ENCODE data around the gene WBP1.
"Not testable (repeated sequence)": the region's sequence is repeated elsewhere in the genome, so short reads cannot be mapped to it uniquely, and the experiment has no call there.

The WBP1 gene

GRCh38 chr2:74482801-74483674 lies 24.8 kb downstream of the WBP1 start, which contains the start of the genes CCDC142 and TTC31:
CCDC142 (minus strand) TSS chr2:74482998; CDS start chr2:74482837, 161 bp downstream.
TTC31 (plus strand) TSS chr2:74483081; CDS start chr2:74483096, 15 bp downstream.
- peak; percentile 81 to 83 for DNase-seq (ENCODE audit: low read depth in 2 of 2)

DNA sequence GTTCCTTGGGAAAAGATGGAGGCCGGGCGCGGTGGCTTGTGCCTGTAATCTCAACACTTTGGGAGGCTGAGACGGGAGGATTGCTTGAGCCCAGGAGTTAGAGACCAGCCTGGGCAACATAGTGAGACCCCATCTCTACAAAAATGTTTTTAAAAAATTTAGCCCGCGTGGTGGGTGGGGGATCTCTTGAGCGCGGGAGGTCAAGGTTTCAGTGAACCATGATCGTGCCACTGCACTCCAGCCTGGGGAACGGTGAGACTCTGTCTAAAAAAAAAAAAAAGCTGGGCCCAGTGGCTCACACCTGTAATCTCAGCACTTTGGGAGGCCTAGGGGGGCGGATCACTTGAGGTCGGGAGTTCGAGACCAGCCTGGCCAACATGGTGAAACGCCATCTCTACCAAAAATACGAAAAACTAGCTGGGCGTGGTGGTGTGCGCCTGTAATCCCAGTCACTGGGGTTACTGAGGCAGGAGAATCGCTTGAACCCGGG lies 25.5 kb downstream of the WBP1 start:
- not testable (repeated sequence) for DNase-seq (ENCODE audit: low read depth in 2 of 2)

- DNase-seq (ENCODE audit: low read depth in 2 of 2) = no peak
Observed at GRCh38 chr2:74486141-74486540, 27.9 kb downstream of the WBP1 start.

- no peak for DNase-seq (ENCODE audit: low read depth in 2 of 2)
Observed at GRCh38 chr2:74488643-74489481, 30.6 kb downstream of the WBP1 start.

DNA sequence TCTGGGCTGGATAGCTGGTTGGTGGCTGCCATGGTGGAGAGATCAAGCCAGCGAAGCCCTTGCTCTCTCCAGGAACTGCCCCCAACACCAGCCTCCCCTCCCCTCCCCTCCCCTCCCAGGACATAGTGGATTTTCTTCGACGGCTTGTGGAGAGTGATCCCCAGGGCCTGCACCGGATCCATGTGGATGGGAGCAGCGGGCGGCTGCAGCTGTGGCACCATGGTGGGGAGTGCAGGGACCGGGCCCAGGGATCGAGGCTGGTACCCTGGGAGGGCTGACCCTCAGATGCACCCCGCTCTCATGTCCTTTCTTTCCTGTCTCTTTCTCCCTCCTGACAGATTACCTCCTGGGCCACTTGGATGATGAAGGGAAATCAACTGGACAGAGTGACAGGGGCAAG lies 31.7 kb downstream of the WBP1 start:
- DNase-seq (ENCODE audit: low read depth in 2 of 2) = no peak

GRCh38 chr2:74491648-74492544 lies 33.7 kb downstream of the WBP1 start:
- no peak for DNase-seq (ENCODE audit: low read depth in 2 of 2)

- DNase-seq (ENCODE audit: low read depth in 2 of 2) = no peak
Observed at GRCh38 chr2:74493546-74493945, 35.3 kb downstream of the WBP1 start.

- no peak for DNase-seq (ENCODE audit: low read depth in 2 of 2)
Observed at GRCh38 chr2:74495440-74495839, 37.2 kb downstream of the WBP1 start.

GRCh38 chr2:74496997-74497776 lies 38.9 kb downstream of the WBP1 start:
- no peak for DNase-seq (ENCODE audit: low read depth in 2 of 2)

DNA sequence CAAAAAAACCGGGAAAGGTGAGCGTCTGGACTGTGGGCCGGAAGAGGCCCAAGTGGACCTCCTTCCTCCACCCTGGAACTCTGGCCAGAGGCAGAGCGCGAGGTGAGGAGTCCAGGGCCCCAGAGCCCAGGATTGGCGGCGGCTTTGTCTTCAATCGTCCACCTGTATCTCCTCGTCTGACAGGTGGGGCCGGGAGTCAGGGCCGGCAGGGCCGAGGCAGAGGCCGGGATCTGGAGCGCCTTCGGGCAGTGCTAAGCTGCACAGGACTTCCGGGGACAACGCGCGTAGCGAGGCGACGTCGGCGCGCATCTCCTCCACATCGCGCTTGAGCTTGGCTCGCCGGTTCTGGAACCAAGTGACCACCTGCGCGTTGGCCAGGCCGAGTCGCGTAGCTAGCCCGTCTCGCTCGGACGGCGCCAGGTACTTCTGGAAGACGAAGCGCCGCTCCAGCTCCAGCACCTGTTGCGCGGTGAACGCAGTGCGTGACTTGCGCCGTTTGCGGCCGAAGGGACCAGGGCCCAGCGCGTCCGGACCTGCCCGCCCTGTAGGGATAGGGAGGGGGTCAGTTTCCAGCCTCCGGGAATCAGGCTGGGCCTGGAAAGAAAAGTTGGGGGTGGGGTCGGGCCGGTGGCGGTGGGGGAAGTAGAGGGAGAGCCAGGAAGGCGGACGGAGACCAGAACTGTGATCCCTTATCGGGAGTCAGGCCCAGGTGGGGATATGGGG lies 39.7 kb downstream of the WBP1 start:
- no peak for DNase-seq (ENCODE audit: low read depth in 2 of 2)

GRCh38 chr2:74498500-74499266 lies 40.4 kb downstream of the WBP1 start:
- no peak for DNase-seq (ENCODE audit: low read depth in 2 of 2)

- DNase-seq (ENCODE audit: low read depth in 2 of 2) = no peak
Observed at GRCh38 chr2:74499267-74499939, 41.2 kb downstream of the WBP1 start, which contains the start of gene LBX2. LBX2 (minus strand) TSS chr2:74499603; CDS start chr2:74499537, 66 bp downstream.

- no peak for DNase-seq (ENCODE audit: low read depth in 2 of 2)
Observed at GRCh38 chr2:74499940-74500577, 41.8 kb downstream of the WBP1 start.

GRCh38 chr2:74500578-74500946 lies 42.3 kb downstream of the WBP1 start:
- DNase-seq (ENCODE audit: low read depth in 2 of 2) = no peak

DNA sequence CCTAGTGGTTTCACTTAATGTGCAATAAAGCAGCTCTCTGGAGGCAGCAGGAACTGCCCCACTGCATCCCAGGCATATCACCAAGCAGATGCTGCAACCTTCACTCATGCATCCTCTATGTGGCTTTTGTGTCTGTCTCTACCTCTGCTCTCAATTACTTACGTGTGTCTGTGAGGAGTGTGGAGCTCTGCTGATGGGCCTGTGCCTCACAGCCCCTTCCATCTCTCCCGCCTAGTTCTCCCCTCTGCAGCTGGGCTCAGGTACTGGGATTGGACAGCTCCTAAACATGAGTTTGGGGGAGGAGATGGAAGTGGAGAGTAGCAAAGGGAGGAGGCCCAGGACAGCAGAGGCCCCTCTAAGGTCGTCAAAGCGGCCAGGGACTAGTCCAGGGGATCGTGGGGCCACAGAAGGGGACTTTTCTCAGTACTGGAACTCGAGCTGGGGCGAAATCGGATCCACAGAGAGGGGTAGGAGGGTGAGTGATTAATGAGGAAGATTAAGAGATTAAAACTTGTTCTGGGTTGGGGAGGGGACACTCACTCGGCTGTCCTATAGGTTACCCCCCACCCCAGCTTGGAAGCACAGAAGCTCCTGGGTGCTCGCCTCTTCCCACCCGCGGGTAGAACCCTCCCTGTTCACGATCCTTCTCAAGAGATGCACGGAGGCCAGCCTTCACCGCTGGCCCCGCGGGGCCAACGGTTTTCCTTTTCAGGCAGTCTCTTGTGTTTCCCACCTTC lies 43.3 kb downstream of the WBP1 start:
- DNase-seq (ENCODE audit: low read depth in 2 of 2) = no peak

DNA sequence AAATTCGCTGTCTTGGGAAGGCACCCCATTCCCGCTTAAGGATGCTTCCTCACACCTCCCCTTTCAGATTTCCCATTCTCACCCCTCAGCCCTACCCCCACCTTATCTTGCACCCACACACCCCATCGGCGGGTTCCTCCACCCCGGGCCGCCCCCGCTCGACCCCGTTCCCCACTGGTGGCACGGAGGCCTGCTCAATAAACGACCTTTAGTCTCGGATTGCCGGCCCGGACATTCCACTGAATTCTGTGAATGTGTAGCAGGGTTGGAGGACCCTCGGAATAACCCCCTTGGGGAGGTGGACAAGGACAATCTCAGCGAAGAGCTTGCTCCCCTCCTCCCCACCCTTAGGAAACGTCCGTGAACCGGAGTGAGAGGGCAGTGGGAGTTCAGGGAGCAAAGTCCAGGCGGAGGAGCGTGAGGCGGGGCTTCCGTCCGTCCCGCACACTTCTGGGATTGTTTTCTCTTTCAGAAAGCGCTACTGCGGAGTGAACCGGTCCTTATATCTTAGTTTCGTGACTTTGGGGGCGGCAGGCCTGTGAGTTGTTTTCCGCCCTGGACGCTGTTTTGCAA lies 44.0 kb downstream of the WBP1 start:
- DNase-seq (ENCODE audit: low read depth in 2 of 2) = no peak

All from stimulated activated CD4-positive, alpha-beta T cell treated with anti-CD3 and anti-CD28 coated beads, Interleukin-1b, Interleukin-23, amount 100 ng/mL, for 1 hour (primary cell).